ENCODE data around the gene PPARG.
"Not testable (repeated sequence)": the region's sequence is repeated elsewhere in the genome, so short reads cannot be mapped to it uniquely, and the experiment has no call there.

PPARG gene

GRCh38 chr3:12462159-12462947 is 173.5 kb downstream of the PPARG start:
- Histone ChIP-seq H3K4me1 (ENCODE audit: control insufficient read depth in 1 of 2, insufficient read depth in 2 of 2, low read length in 2 of 2) (peaks cover 3 to 9% of the 10 kb centered on the region in 2 donors), H3K9me3 (ENCODE audit: control insufficient read depth in 1 of 2, low read length in 2 of 2) (no peaks in the 10 kb centered on the region), H3K36me3 (ENCODE audit: control insufficient read depth in 1 of 2, insufficient read depth in 2 of 2, low read length in 2 of 2) (no peaks in the 10 kb centered on the region), H3K4me3 (ENCODE audit: low read depth in 1 of 2, low read length in 2 of 2) (no peak overlapping the region), H3K27me3 (ENCODE audit: low read depth, low read length) (no peaks in the 10 kb centered on the region), H3K27ac (ENCODE audit: low read length) (no peak overlapping the region)

- no peaks in the 10 kb centered on the region for H3K27me3 ChIP-seq (ENCODE audit: low read depth, low read length)
- H3K4me3 ChIP-seq (ENCODE audit: low read depth in 1 of 2, low read length in 2 of 2): no peak overlapping the region
- peaks cover 3 to 9% of the 10 kb centered on the region in 2 donors for H3K4me1 ChIP-seq (ENCODE audit: control insufficient read depth in 1 of 2, insufficient read depth in 2 of 2, low read length in 2 of 2)
- no peak overlapping the region for H3K27ac ChIP-seq (ENCODE audit: low read length)
- H3K9me3 ChIP-seq (ENCODE audit: control insufficient read depth in 1 of 2, low read length in 2 of 2): no peaks in the 10 kb centered on the region
- H3K36me3 ChIP-seq (ENCODE audit: control insufficient read depth in 1 of 2, insufficient read depth in 2 of 2, low read length in 2 of 2): no peaks in the 10 kb centered on the region
Observed at GRCh38 chr3:12463686-12464085, 174.8 kb downstream of the PPARG start.

GRCh38 chr3:12464181-12464580 is 175.3 kb downstream of the PPARG start:
- Histone ChIP-seq H3K9me3 (ENCODE audit: control insufficient read depth in 1 of 2, low read length in 2 of 2) (no peaks in the 10 kb centered on the region), H3K27ac (ENCODE audit: low read length) (no peak overlapping the region), H3K27me3 (ENCODE audit: low read depth, low read length) (no peaks in the 10 kb centered on the region), H3K4me3 (ENCODE audit: low read depth in 1 of 2, low read length in 2 of 2) (no peak overlapping the region), H3K36me3 (ENCODE audit: control insufficient read depth in 1 of 2, insufficient read depth in 2 of 2, low read length in 2 of 2) (no peaks in the 10 kb centered on the region), H3K4me1 (ENCODE audit: control insufficient read depth in 1 of 2, insufficient read depth in 2 of 2, low read length in 2 of 2) (peaks cover 3 to 9% of the 10 kb centered on the region in 2 donors)

- Histone ChIP-seq H3K27ac (ENCODE audit: low read length) (no peak overlapping the region), H3K4me3 (ENCODE audit: low read depth in 1 of 2, low read length in 2 of 2) (no peak overlapping the region), H3K9me3 (ENCODE audit: control insufficient read depth in 1 of 2, low read length in 2 of 2) (no peaks in the 10 kb centered on the region), H3K27me3 (ENCODE audit: low read depth, low read length) (no peaks in the 10 kb centered on the region), H3K4me1 (ENCODE audit: control insufficient read depth in 1 of 2, insufficient read depth in 2 of 2, low read length in 2 of 2) (peaks cover under 1 to 9% of the 10 kb centered on the region in 2 donors), H3K36me3 (ENCODE audit: control insufficient read depth in 1 of 2, insufficient read depth in 2 of 2, low read length in 2 of 2) (no peaks in the 10 kb centered on the region)
Observed at GRCh38 chr3:12465151-12465835, 176.4 kb downstream of the PPARG start.

GRCh38 chr3:12465836-12466225 is 177.0 kb downstream of the PPARG start:
- no peak overlapping the region for H3K27ac ChIP-seq (ENCODE audit: low read length)
- no peaks in the 10 kb centered on the region for H3K9me3 ChIP-seq (ENCODE audit: control insufficient read depth in 1 of 2, low read length in 2 of 2)
- H3K4me1 ChIP-seq (ENCODE audit: control insufficient read depth in 1 of 2, insufficient read depth in 2 of 2, low read length in 2 of 2): peaks cover 0 to 9% of the 10 kb centered on the region in 2 donors
- H3K27me3 ChIP-seq (ENCODE audit: low read depth, low read length): no peaks in the 10 kb centered on the region
- no peak overlapping the region for H3K4me3 ChIP-seq (ENCODE audit: low read depth in 1 of 2, low read length in 2 of 2)
- no peaks in the 10 kb centered on the region for H3K36me3 ChIP-seq (ENCODE audit: control insufficient read depth in 1 of 2, insufficient read depth in 2 of 2, low read length in 2 of 2)

GRCh38 chr3:12467746-12468145 is 178.9 kb downstream of the PPARG start:
- H3K27me3 ChIP-seq (ENCODE audit: low read depth, low read length): no peaks in the 10 kb centered on the region
- H3K36me3 ChIP-seq (ENCODE audit: control insufficient read depth in 1 of 2, insufficient read depth in 2 of 2, low read length in 2 of 2): no peaks in the 10 kb centered on the region
- H3K4me1 ChIP-seq (ENCODE audit: control insufficient read depth in 1 of 2, insufficient read depth in 2 of 2, low read length in 2 of 2): peaks cover 0 to under 1% of the 10 kb centered on the region in 2 donors
- no peak overlapping the region for H3K4me3 ChIP-seq (ENCODE audit: low read depth in 1 of 2, low read length in 2 of 2)
- H3K9me3 ChIP-seq (ENCODE audit: control insufficient read depth in 1 of 2, low read length in 2 of 2): no peaks in the 10 kb centered on the region
- no peak overlapping the region for H3K27ac ChIP-seq (ENCODE audit: low read length)

GRCh38 chr3:12468276-12468675 is 179.4 kb downstream of the PPARG start:
- Histone ChIP-seq H3K27me3 (ENCODE audit: low read depth, low read length) (no peaks in the 10 kb centered on the region), H3K27ac (ENCODE audit: low read length) (no peak overlapping the region), H3K4me1 (ENCODE audit: control insufficient read depth in 1 of 2, insufficient read depth in 2 of 2, low read length in 2 of 2) (no peaks in the 10 kb centered on the region), H3K4me3 (ENCODE audit: low read depth in 1 of 2, low read length in 2 of 2) (no peak overlapping the region), H3K36me3 (ENCODE audit: control insufficient read depth in 1 of 2, insufficient read depth in 2 of 2, low read length in 2 of 2) (no peaks in the 10 kb centered on the region), H3K9me3 (ENCODE audit: control insufficient read depth in 1 of 2, low read length in 2 of 2) (no peaks in the 10 kb centered on the region)

- Histone ChIP-seq H3K9me3 (ENCODE audit: control insufficient read depth in 1 of 2, low read length in 2 of 2) (no peaks in the 10 kb centered on the region), H3K27me3 (ENCODE audit: low read depth, low read length) (no peaks in the 10 kb centered on the region), H3K4me1 (ENCODE audit: control insufficient read depth in 1 of 2, insufficient read depth in 2 of 2, low read length in 2 of 2) (no peaks in the 10 kb centered on the region), H3K4me3 (ENCODE audit: low read depth in 1 of 2, low read length in 2 of 2) (no peak overlapping the region), H3K36me3 (ENCODE audit: control insufficient read depth in 1 of 2, insufficient read depth in 2 of 2, low read length in 2 of 2) (no peaks in the 10 kb centered on the region), H3K27ac (ENCODE audit: low read length) (no peak overlapping the region)
Observed at GRCh38 chr3:12468757-12469156, 179.9 kb downstream of the PPARG start.

- not testable (repeated sequence) for H3K4me3 ChIP-seq (ENCODE audit: low read depth in 1 of 2, low read length in 2 of 2); H3K27ac ChIP-seq (ENCODE audit: low read length); H3K4me1 ChIP-seq (ENCODE audit: control insufficient read depth in 1 of 2, insufficient read depth in 2 of 2, low read length in 2 of 2); H3K27me3 ChIP-seq (ENCODE audit: low read depth, low read length); H3K9me3 ChIP-seq (ENCODE audit: control insufficient read depth in 1 of 2, low read length in 2 of 2); H3K36me3 ChIP-seq (ENCODE audit: control insufficient read depth in 1 of 2, insufficient read depth in 2 of 2, low read length in 2 of 2)
Observed at GRCh38 chr3:12469222-12469621, 180.4 kb downstream of the PPARG start.

GRCh38 chr3:12470111-12470510 is 181.2 kb downstream of the PPARG start:
- Histone ChIP-seq H3K4me3 (ENCODE audit: low read depth in 1 of 2, low read length in 2 of 2) (no peak overlapping the region), H3K4me1 (ENCODE audit: control insufficient read depth in 1 of 2, insufficient read depth in 2 of 2, low read length in 2 of 2) (no peaks in the 10 kb centered on the region), H3K27me3 (ENCODE audit: low read depth, low read length) (no peaks in the 10 kb centered on the region), H3K27ac (ENCODE audit: low read length) (no peak overlapping the region), H3K9me3 (ENCODE audit: control insufficient read depth in 1 of 2, low read length in 2 of 2) (no peaks in the 10 kb centered on the region), H3K36me3 (ENCODE audit: control insufficient read depth in 1 of 2, insufficient read depth in 2 of 2, low read length in 2 of 2) (no peaks in the 10 kb centered on the region)

- Histone ChIP-seq H3K4me1 (ENCODE audit: control insufficient read depth in 1 of 2, insufficient read depth in 2 of 2, low read length in 2 of 2) (no peaks in the 10 kb centered on the region), H3K9me3 (ENCODE audit: control insufficient read depth in 1 of 2, low read length in 2 of 2) (no peaks in the 10 kb centered on the region), H3K27me3 (ENCODE audit: low read depth, low read length) (no peaks in the 10 kb centered on the region), H3K27ac (ENCODE audit: low read length) (no peak overlapping the region), H3K36me3 (ENCODE audit: control insufficient read depth in 1 of 2, insufficient read depth in 2 of 2, low read length in 2 of 2) (no peaks in the 10 kb centered on the region), H3K4me3 (ENCODE audit: low read depth in 1 of 2, low read length in 2 of 2) (no peak overlapping the region)
Observed at GRCh38 chr3:12470680-12471079, 181.8 kb downstream of the PPARG start.
